GM19372 (cell line): Measurements from ENCODE around the gene MAN1A1.

Experiments
- ATAC-seq: cut with Tn5 transposase; IDR thresholded peaks from one replicate; pipeline ENCODE4 v1.9.1; 2021; ENCODE audit warnings: mild to moderate bottlenecking, low read depth, moderate library complexity; ENCODE audit not compliant: unreplicated experiment

The MAN1A1 gene

GRCh38 chr6:119347466-119348095, 2.0 kb downstream of the MAN1A1 start:
- ATAC-seq: no peak

DNA sequence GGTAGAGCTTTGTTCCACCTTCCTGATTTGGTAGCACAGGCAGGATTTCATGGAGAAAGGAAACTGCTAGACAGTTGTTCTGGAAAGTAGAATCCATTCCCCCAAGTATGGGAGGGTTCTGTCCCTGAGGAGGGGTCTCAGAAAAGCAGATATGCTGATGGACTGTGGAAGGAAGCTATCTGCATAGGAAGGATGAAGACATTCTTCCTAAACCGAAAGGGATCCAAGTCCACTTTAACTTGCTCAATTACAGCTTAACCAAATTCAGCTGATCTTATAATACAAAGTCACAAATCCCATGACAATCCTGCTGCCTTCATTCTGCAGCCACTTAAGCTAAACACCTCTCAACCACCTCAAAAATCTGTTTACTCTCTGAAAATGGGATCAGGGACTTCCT, 2.6 kb downstream of the MAN1A1 start:
- ATAC-seq: no peak

DNA sequence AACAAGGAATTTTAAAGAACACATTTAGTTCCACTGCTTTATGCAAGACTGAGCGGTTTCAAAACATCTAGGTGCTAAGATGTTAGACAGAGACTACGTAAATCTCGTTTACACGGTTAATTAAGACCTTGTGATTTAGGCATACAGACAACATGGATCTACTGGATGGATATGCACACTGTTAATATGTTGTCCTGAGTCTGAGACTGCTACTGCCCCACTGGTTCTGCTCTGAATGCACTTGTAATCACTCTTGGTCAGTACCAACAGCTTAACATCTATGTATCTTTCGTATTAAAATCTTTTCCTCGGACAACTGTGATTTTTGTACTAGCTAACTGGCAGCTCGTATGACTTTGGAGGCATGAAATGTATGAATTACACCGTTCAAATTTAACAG, 3.1 kb downstream of the MAN1A1 start:
- ATAC-seq: no peak

DNA sequence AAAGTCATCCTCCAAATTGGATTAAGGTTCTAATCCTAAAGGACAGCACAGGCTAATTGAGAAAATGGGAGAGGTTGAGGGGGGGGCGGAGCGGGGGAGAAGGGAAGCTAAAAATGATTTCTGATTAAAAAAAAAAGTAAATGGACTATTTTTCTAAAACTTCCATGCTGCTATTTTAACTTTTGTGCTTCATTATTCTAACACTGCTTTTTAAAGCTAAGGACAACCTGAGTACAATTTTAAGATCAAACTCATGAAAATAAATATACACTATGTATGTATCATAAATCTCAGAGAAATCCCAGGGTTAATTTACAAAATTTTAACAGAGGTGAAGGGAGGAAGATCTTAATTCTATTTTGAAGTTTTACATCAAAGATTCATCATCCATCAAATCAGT, 4.4 kb downstream of the MAN1A1 start:
- no peak for ATAC-seq

- no peak for ATAC-seq
Measured at GRCh38 chr6:119344306-119344705, 5.3 kb downstream of the MAN1A1 start.

- ATAC-seq: no peak
Measured at GRCh38 chr6:119343573-119344146, 5.9 kb downstream of the MAN1A1 start.

DNA sequence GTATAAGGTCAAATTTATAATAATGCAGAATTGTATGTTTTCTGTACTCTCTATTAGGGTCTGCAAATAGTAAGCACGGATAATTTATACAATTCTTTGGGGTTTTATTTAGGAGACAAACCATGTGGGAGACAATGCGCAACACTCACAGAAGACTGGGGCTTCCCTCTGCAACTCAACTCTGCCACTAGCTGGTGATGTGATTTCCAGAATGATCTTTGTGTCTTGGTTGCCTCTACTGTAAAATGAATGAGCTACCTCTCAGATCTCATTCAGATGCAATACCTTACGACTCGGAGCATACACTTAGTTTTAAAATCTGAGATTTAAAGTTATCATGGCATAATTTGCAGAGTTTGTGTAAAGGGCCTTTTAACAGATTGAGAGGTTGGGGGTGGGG, 6.4 kb downstream of the MAN1A1 start:
- no peak for ATAC-seq

DNA sequence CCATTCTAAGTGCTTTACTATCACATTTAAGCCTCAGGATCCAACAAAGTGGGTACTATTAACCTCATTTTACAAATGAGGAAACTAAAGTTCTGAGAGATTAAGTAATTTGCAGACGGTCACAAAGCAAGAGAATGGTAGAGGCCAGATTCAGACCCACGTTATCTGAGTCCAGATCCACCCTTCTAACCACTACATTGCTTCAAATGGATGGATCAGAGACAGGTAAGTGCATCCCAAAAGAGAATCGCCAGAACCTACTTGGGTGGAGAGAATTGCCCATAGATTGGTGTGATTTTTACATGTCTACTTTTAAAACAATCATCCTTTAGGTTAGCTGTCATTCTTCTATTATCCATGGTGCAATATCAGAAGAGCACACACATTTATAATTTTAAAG, 7.1 kb downstream of the MAN1A1 start:
- no peak for ATAC-seq

DNA sequence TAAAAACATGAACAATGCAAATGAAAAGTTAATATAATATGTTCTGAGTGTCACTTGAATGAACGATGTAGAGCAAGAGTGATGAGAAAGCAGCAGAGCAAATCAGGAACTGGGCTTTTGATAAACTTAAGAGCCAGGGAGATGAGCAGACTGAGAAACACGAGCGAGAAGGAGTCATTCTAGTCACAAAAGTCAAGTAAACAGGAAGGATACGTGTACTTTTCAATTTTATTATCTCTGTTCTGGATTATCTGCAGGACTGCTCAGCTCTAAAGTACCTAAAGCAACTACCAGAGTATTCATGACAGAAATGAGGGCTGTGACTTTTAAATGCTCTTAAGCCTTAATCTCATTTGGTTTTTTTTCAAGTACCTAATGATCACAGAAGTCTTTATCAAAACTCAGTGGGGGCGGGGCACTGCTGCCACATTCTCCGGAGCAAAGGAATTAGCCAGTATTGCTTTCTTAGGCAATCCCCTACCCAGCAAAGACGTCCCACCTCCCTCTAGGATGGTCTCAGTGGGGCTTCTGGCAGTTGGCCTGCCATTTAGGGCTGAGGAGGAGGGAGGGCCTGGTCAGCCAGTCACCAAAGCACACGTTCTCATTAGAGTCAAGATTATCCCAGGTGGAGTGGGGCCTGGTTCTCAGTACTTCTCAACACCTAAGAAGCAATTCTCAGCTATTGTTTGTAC, 8.6 kb downstream of the MAN1A1 start:
- no peak for ATAC-seq

- ATAC-seq: no peak
Measured at GRCh38 chr6:119339941-119340456, 9.6 kb downstream of the MAN1A1 start.

DNA sequence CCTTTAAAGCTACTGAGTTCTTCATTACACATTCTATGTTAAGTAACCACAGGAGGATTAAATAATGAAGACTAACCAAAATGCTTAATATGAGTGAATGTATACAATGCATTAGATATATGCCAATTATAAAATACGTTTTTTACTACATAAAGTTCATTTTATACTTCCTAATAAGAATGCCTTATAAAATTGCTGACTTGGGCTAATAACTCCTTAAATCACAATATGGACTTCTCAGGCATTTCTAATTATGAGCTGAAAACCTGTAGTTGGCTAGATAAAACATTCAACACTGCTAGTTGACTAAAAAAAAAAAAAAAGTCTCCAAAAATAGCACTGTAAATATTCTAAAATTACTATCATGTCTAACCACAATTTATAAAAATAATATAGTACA, 11.8 kb downstream of the MAN1A1 start:
- no peak for ATAC-seq

GRCh38 chr6:119337252-119337651, 12.3 kb downstream of the MAN1A1 start:
- ATAC-seq: no peak

GRCh38 chr6:119334535-119335264, 14.9 kb downstream of the MAN1A1 start:
- no peak for ATAC-seq

GRCh38 chr6:119333707-119334295, 15.8 kb downstream of the MAN1A1 start:
- peak; percentile 42 for ATAC-seq

- no peak for ATAC-seq
Measured at GRCh38 chr6:119333063-119333609, 16.4 kb downstream of the MAN1A1 start.

DNA sequence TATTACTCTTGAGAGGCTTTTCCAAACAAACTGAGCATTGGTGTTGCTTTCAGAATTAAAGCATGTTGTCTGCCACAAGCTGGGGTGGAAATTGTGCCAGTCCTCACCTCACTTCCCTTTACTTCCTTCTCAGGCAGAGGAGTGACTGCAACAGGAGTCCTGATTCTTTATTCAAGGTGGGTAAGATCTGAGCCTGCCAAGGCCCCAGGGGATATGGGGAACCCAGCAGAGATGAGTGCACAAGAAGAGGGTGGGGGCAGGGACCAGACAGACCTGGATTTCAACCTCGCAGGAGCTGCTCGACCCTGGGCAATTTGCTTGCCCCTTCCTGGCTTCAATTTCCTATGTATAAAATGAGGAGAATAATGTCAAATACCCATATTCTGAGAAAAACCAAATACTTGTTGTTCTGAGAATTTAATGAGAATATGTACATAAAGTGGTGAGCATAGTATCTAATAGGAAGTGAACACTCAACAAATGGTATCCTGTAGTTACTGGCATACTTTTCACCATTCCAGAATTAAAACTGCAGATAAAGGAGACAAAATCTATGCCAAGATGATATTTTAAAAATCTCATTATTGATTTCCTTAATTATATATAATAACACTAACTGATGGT, 17.8 kb downstream of the MAN1A1 start:
- no peak for ATAC-seq

- ATAC-seq: no peak
Measured at GRCh38 chr6:119330520-119331113, 18.9 kb downstream of the MAN1A1 start.

- ATAC-seq: no peak
Measured at GRCh38 chr6:119329794-119330180, 19.8 kb downstream of the MAN1A1 start.

GRCh38 chr6:119328892-119329793, 20.4 kb downstream of the MAN1A1 start:
- ATAC-seq: no peak
